ENCODE data around the gene CAMP. TPM values are rescaled to one million over a fixed set of nuclear protein-coding genes. Genes with fewer than 3 reads are reported as not detected.

CAMP gene
- total and polyA plus RNA-seq, 2 of the 13 experiments (the other 11 are each of a cell fraction or from before 2014, with no cell fraction given), result not detected

- TF ChIP-seq CREB1 (IDR thresholded peaks at IDR 0.05) (no peak), CREB1 (CRISPR knock-in tag; IDR thresholded peaks at IDR 0.05) (no peak), BCL6 (CRISPR knock-in tag; IDR thresholded peaks at IDR 0.05) (0 out of 2 replicates have a peak, but pooled peaks have one; percentile 10), ZNF354B (CRISPR knock-in tag; IDR thresholded peaks at IDR 0.05) (no peak), HBP1 (CRISPR knock-in tag; IDR thresholded peaks at IDR 0.05; ENCODE audit: low read depth) (peak; percentile 45; the same call in 1 of the 2 replicates), HOXD1 (CRISPR knock-in tag; IDR thresholded peaks at IDR 0.05) (no peak), E2F1 (CRISPR knock-in tag; IDR thresholded peaks at IDR 0.05) (no peak), ZNF580 (CRISPR knock-in tag; IDR thresholded peaks at IDR 0.05; ENCODE audit: borderline replicate concordance, low read depth) (peak; percentile 85; the same call in 1 of the 2 replicates), ZNF501 (CRISPR knock-in tag; IDR thresholded peaks at IDR 0.05) (peak; percentile 46; the same call in 1 of the 2 replicates), ATM (IDR thresholded peaks at IDR 0.05; ENCODE audit: borderline replicate concordance) (no peak), ZNF143 (CRISPR knock-in tag; IDR thresholded peaks at IDR 0.05) (peak; percentile 70), TARDBP (CRISPR knock-in tag; IDR thresholded peaks at IDR 0.05) (peak; percentile 43; the same call in 1 of the 2 replicates), GATAD1 (CRISPR knock-in tag; IDR thresholded peaks at IDR 0.05) (peak; percentile 29; the same call in 1 of the 2 replicates), RFX1 (IDR thresholded peaks at IDR 0.05) (no peak), TGIF2 (CRISPR knock-in tag; IDR thresholded peaks at IDR 0.05) (0 out of 2 replicates have a peak, but pooled peaks have one; percentile 55), THAP11 (CRISPR knock-in tag; IDR thresholded peaks at IDR 0.05) (peak; percentile 91), SMAD3 (CRISPR knock-in tag; IDR thresholded peaks at IDR 0.05) (peak; percentile 42; the same call in 1 of the 2 replicates), SKIL (CRISPR knock-in tag; IDR thresholded peaks at IDR 0.05; ENCODE audit: borderline replicate concordance) (no peak), CHD2 (IDR thresholded peaks at IDR 0.05; ENCODE audit: low read depth, low read length) (no peak), ZNF784 (CRISPR knock-in tag; IDR thresholded peaks at IDR 0.05; ENCODE audit: borderline replicate concordance) (0 out of 2 replicates have a peak, but pooled peaks have one; percentile 47), ARNT2 (CRISPR knock-in tag; IDR thresholded peaks at IDR 0.05; ENCODE audit: low read depth) (no peak), FOSL2 (CRISPR knock-in tag; IDR thresholded peaks at IDR 0.05) (no peak; the same call in 1 of the 2 replicates), IRF9 (CRISPR knock-in tag; IDR thresholded peaks at IDR 0.05; ENCODE audit: borderline replicate concordance) (no peak), TBX2 (CRISPR knock-in tag; IDR thresholded peaks at IDR 0.05; ENCODE audit: borderline replicate concordance) (peak; percentile 48; the same call in 1 of the 2 replicates), GABPB1 (CRISPR knock-in tag; IDR thresholded peaks at IDR 0.05) (peak; percentile 37; the same call in 1 of the 2 replicates), ZSCAN29 (CRISPR knock-in tag; conservative IDR thresholded peaks at IDR 0.05) (no peak)
Measured at GRCh38 chr3:48232734-48233133, 9.4 kb downstream of the CAMP start (continued).

Data from HepG2 (cell line).